HUDEP-2 (cell line): ENCODE data around the gene PARD3.
"Not testable (repeated sequence)": the region's sequence is repeated elsewhere in the genome, so short reads cannot be mapped to it uniquely, and the experiment has no call there.

Experiments
- DNase-seq, 76 experiments: peaks; one replicate each; lab custom pipeline; 2025; ENCODE audit not compliant: unreplicated experiment in 76 of 76; lab: John Stamatoyannopoulos, UW

Gene PARD3

GRCh38 chr10:34373211-34373610 lies 441.9 kb downstream of the PARD3 start:
- no peak for DNase-seq

GRCh38 chr10:34372509-34372908 lies 442.6 kb downstream of the PARD3 start:
- DNase-seq = no peak

GRCh38 chr10:34370126-34370525 lies 445.0 kb downstream of the PARD3 start:
- no peak for DNase-seq

GRCh38 chr10:34369120-34369519 lies 446.0 kb downstream of the PARD3 start:
- no peak for DNase-seq

GRCh38 chr10:34364253-34365037 lies 450.7 kb downstream of the PARD3 start:
- no peak for DNase-seq

- DNase-seq = no peak
These were observed 454.1 kb downstream of the PARD3 start for GRCh38 chr10:34360984-34361383.

GRCh38 chr10:34359435-34359813 lies 455.7 kb downstream of the PARD3 start:
- DNase-seq = no peak

- DNase-seq = no peak
These were observed 456.2 kb downstream of the PARD3 start for GRCh38 chr10:34358729-34359434.

- DNase-seq = no peak
These were observed 458.6 kb downstream of the PARD3 start for GRCh38 chr10:34356463-34356862.

- DNase-seq = not testable (repeated sequence)
These were observed 461.6 kb downstream of the PARD3 start for GRCh38 chr10:34353530-34353929.

GRCh38 chr10:34352599-34353204 lies 462.4 kb downstream of the PARD3 start:
- not testable (repeated sequence) for DNase-seq

GRCh38 chr10:34351161-34351560 lies 463.9 kb downstream of the PARD3 start:
- no peak for DNase-seq

- no peak for DNase-seq
These were observed 466.1 kb downstream of the PARD3 start for GRCh38 chr10:34348917-34349485.

- no peak for DNase-seq
These were observed 467.1 kb downstream of the PARD3 start for GRCh38 chr10:34348021-34348420.

GRCh38 chr10:34347131-34347530 lies 468.0 kb downstream of the PARD3 start:
- no peak for DNase-seq

- no peak for DNase-seq
These were observed 468.5 kb downstream of the PARD3 start for GRCh38 chr10:34346516-34347100.

GRCh38 chr10:34345383-34345782 lies 469.7 kb downstream of the PARD3 start:
- no peak for DNase-seq

- DNase-seq = no peak
These were observed 471.3 kb downstream of the PARD3 start for GRCh38 chr10:34343764-34344163.

- no peak for DNase-seq
These were observed 473.6 kb downstream of the PARD3 start for GRCh38 chr10:34341473-34341872.

GRCh38 chr10:34340934-34341333 lies 474.2 kb downstream of the PARD3 start:
- no peak for DNase-seq
